Left colon (tissue), 2 donors: ENCODE measurements around the gene FMR1NB. TPM values are rescaled to one million over a fixed set of nuclear protein-coding genes. Genes with fewer than 3 reads are reported as not detected.
A peak's percentile ranks its signal among the peaks of the same experiment; 100 is the strongest.

Experiments used
- ATAC-seq: fragments of 200-7000 bp; cut with Tn5 transposase; one replicate; pipeline ENCODE4 v1.9.1; 2020; ENCODE audit warnings: mild to moderate bottlenecking, moderate library complexity
- DNase-seq, 2 donors: peaks; one replicate each; pipeline ENCODE4 v3.0.0-alpha.2; 2020
- intact Hi-C, 2 donors: fragments of 100-400 bp; cut with DNase I in 1 of 2; cut with micrococcal nuclease in 1 of 2; formaldehyde crosslinking; loops; one replicate each; pipeline versions ENCODE4 v1.11.2 to v1.14.0; 2022; cut with DNase I, micrococcal nuclease
- long read RNA-seq: library from polyadenylated mRNA; unstranded; transcript quantifications from one replicate; pipeline ENCODE4 v2.0.0, GENCODE V29; 2021
- total RNA-seq, 2 donors: library from RNA; stranded (reverse); fragmentation: NEBNext Ultra II Directional; extraction: Animal tissue kit (Norgen Biotek cat#: 25700); gene quantifications; one replicate each; pipeline ENCODE4 v1.2.1, GENCODE V29; 2021
- donor health status: DM: no; HTN: no; CAD: no.
- donor health status: DM: yes; HTN: yes; CAD: no.

FMR1NB gene, protein sequence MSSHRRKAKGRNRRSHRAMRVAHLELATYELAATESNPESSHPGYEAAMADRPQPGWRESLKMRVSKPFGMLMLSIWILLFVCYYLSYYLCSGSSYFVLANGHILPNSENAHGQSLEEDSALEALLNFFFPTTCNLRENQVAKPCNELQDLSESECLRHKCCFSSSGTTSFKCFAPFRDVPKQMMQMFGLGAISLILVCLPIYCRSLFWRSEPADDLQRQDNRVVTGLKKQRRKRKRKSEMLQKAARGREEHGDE
- not detected for total RNA-seq
- long read RNA-seq, result 0 reads

DNA sequence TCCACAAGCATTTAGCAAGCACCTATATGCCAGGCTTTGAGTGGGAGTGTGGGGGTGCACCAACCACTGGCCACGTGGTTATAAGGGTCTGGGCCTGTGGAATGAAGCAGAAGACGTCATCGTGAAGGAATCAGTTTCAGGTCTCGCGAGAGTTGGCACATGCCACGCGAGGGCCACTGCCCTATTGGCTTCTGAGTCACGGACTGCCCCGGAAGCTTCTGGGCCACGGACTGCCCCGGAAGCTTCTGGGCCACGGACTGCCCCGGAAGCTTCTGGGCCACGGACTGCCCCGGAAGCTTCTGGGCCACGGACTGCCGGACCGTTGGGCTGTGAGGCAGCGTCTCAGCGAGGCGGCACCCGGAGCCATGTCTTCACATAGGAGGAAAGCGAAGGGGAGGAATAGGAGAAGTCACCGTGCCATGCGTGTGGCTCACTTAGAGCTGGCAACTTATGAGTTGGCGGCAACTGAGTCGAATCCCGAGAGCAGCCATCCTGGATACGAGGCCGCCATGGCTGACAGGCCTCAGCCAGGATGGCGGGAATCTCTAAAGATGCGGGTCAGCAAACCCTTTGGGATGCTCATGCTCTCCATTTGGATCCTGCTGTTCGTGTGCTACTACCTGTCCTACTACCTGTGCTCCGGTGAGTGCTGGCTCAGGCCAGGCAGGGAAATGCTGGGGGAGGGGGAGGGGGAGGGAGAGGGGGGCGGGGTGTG lies at the start of gene FMR1NB:
TSS of gene FMR1NB (plus strand) at position 300 of the 715 bp plus-strand sequence. CDS start at position 366, 66 bp downstream.
- intact Hi-C loops, result no loop called here
- ATAC-seq (no peak), DNase-seq (no peak)

DNA sequence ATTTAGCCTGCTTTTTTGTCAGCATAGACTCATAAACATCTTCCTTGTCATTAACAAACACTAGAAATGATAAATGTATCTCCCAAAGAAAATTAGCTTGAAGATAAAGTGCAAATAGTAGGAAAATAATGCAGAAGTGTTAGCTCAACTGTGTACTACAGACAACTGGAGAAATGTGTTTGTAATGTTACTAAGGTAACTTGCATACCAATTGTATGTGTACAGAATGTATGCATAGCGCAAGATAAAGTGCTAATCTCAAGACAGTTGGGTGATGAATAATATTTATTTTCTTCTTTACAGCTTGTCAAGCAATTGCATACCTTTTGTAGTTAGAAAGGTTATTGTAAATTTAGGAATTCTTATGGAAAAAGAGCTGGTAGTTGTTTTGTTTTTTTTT lies 47.3 kb upstream of the FMR1NB start:
- no peak for ATAC-seq
- DNase-seq, result no peak
- intact Hi-C loops, result no loop called here

DNA sequence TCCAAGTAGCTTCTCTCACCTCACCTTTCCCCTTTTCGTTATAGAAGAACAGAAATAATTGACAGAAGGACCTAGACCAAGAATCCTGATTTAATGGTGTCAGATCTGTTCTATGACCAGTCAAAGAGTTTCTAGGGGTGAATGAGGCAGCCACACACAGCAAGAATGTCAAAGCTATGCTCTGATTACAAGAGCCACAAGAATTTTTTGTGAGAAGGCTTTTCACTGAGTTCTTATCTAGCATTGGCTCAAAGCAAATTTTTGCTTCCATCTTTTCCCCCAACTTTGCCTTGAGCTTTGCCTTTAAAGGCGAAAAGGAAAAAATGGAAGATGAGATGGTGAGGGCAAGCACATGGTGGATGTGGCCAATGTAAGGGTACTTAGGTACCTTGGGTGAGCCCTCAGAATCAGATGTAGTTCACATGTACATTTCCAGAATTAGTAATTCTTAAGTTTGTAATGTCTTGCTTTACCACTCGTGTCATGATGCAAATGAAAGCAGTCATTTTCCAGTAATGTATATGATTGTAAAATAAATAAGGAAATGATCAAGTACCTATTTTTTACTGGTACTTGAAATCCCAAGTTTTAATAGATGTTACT lies 45.9 kb upstream of the FMR1NB start:
- ATAC-seq, result no peak
- DNase-seq, result no peak
- intact Hi-C loops, result no loop called here

DNA sequence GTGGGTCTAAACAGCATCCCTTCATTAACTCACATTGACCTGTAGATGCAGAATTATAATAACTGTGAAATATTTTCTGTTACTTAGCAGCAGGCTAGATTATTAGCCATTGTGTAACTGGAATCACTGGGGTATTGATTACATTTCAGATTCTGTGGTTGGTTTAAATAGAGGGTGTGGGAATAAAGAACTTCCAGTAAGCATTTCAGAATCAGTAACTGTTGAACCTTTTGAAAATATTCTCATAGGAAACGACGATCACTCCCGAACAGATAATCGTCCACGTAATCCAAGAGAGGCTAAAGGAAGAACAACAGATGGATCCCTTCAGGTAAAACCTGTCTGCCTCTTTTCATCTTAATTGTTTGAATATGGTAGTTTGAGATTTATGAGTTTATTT lies 35.9 kb upstream of the FMR1NB start:
- intact Hi-C loops, result no loop called here
- ATAC-seq (no peak), DNase-seq (no peak)

DNA sequence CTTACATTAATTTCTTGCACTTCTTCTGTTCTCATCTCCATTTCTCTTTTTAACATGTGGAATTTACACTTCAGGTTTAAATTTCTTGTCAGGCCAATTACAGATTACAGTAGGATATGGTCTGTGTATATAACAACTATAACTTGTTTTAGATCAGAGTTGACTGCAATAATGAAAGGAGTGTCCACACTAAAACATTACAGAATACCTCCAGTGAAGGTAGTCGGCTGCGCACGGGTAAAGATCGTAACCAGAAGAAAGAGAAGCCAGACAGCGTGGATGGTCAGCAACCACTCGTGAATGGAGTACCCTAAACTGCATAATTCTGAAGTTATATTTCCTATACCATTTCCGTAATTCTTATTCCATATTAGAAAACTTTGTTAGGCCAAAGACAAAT lies 32.6 kb upstream of the FMR1NB start:
- DNase-seq (peak in 1 of 2 donors; percentile 26), ATAC-seq (peak; percentile 88)
- intact Hi-C loops, result no loop called here

DNA sequence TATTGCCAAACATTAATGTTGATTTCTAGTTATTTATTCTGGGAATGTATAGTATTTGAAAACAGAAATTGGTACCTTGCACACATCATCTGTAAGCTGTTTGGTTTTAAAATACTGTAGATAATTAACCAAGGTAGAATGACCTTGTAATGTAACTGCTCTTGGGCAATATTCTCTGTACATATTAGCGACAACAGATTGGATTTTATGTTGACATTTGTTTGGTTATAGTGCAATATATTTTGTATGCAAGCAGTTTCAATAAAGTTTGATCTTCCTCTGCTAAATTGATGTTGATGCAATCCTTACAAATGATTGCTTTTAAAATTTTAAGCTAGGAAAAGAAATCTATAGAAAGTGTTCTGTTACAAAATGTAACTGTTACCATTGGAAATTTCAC lies 30.8 kb upstream of the FMR1NB start:
- DNase-seq, result no peak
- intact Hi-C loops, result no loop called here
- peak; percentile 88 for ATAC-seq

DNA sequence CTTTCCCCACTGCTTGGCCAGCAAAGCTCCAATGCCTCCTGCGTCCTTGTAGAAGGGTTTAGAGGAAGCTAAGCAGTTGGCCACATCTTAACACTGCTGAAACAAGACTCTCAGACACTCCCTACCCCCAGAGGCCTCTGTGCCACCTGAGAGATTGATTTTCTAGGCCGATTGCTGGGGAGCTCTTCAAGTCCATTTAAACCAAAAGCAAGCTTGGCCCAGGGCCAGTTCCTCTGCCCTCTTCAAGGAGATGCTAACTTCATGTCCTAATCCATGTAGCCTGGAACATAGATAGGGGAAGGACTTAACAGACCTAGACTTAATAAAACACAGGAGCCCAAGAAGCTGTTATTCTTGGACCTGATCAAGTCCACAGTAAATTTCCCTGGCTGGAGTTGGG lies 27.2 kb upstream of the FMR1NB start:
- intact Hi-C loops, result no loop called here
- DNase-seq, result peak in 1 of 2 donors; percentile 5
- no peak for ATAC-seq

DNA sequence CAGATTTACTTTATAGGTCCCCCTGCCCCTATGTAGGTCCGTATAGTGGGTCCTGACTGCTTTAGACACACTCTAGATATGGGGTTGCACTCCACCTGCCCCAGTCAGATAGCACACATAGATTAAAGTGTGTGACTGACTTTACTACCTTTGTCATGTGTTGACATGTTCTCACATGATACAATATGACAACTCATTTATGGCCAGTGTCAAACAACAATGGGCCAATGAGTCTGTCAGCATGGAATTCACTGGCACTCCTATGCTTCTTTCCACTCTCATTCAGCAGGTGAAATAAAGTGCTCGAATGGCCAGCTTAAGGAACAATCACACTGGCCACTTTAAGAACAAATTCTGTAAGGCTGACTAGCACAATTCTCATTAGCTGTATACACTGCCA lies 23.8 kb upstream of the FMR1NB start:
- intact Hi-C loops, result no loop called here
- ATAC-seq (no peak), DNase-seq (no peak)

DNA sequence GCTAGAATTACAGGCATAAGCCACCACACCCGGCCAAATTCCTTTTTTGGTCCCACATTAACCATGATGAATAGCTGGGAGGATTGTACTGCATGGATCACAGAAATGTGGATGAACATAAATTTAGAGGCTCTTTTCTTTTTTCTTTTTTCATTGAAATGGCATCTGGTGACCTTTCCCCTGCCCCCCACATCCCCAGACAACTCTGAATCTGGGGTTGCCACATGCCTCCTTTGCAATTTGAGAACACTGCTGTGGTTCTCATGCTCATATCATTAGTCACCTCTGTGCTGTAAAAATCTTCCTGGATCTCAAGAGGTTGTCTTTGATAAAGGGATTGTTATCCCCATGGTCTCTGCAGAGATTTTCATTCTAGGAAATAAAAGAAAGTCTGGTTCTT lies 22.8 kb upstream of the FMR1NB start:
- ATAC-seq, result no peak
- DNase-seq, result no peak
- intact Hi-C loops, result no loop called here

DNA sequence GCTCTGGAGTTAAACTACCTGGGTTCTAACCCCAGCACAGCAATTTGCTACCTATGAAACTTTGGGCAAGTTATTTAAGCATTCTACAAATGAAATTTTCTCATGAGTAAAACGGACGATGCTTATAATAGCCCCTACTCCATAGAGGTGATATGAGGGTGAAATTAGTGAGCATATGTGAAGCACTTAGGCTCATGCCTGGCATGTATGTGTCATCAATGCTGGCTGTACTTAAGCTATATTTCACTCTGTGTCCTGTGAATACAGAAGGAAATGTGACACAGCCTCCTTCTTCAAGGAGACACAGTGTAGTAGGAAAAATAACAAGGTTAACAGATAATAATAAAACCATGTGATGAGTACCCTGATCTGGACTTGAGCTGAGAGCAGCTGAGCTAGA lies 20.4 kb upstream of the FMR1NB start:
- ATAC-seq (no peak), DNase-seq (no peak)
- intact Hi-C loops, result no loop called here

DNA sequence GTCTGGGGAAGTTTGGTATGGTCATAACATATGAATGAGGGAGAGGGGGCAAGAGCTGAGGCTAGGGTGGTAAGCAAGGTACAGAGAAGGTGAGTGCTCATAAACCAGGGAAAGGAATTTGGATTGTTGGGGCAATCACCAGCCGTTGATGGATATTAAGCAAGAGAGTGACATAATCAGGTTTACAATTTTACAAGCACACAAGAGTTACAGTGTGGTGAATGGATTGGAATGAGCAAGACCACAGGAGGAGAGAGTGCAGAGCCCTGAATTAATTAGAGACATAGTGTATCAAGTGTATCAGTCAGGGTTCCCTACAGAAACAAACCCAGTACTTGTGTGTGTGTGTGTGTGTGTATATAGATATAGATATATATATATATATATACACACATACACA lies 18.7 kb upstream of the FMR1NB start:
- no peak for ATAC-seq
- intact Hi-C loops, result no loop called here

DNA sequence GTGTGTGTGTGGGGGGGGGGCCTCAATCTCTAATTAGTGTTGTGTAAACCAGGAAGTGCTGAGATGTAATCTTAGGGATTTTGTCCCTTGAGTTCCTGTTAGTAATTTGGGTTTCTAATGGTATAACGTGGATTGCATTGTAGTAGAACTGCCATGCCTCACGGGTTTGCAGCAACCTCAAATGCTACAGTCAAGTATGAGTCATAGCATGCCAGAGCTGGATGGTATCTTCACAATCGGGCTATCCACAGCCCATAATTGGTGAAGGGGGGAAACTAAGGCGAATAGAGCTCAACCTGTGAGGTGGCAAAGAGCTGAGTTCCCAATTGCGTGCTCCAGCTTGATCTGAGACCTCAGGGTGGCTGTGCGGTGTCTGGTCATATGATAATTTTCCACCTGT lies 2.2 kb upstream of the FMR1NB start:
- intact Hi-C loops, result no loop called here
- ATAC-seq (no peak), DNase-seq (no peak)

More for the DNA sequence above, 18.7 kb upstream of the FMR1NB start:
- DNase-seq, result no peak

DNA sequence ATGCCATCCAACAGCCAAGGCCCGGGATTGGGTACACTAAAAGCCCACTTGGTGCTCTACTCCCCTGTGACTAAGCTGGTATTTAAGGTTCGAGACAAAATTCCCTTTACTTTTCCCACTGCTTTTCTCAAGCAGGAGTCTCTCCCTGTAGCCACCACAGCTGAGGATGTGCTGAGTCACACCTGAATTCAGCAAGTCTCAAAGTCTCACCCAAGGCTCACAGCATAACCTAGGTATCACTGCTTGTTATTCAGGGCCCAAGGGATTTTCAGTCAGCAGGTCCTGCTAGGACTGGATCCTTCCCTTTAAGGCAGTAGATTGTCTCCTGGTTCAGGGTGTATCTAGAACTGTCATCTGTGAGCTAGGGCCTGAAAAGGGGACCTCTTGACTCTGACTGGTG lies 39.2 kb downstream of the FMR1NB start:
- intact Hi-C loops, result no loop called here
- DNase-seq (no peak), ATAC-seq (no peak)

DNA sequence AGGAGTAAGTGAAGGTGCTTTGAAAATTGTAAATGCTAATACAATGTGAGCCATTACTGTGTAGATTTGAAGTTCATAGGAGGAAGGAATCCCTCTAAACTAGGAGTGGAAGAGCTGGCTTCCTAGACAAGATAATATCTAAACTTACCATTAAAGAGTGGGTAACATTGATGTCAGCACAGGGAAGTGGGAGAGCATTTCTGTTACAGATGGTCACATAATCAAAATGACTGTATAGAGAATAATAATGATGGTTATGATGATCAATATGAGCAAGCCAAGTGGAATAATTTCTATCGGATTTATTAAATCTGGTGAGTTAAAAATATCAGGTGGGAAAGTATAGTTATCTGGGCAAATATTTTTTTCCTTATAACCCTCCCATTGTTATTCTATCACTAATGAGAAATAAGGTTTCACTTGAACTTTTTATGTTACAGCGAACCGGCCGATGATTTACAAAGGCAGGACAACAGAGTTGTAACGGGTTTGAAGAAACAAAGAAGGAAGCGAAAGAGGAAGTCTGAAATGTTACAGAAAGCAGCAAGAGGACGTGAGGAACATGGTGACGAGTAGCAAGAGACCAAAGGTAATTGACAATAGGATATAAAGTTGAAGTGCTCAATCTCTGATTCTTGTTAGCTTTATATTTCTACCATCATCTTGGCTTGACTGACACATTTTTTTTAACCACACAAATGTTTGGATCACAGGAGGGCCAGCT lies 43.5 kb downstream of the FMR1NB start:
- no peak for ATAC-seq
- DNase-seq, result no peak
- intact Hi-C loops, result no loop called here

DNA sequence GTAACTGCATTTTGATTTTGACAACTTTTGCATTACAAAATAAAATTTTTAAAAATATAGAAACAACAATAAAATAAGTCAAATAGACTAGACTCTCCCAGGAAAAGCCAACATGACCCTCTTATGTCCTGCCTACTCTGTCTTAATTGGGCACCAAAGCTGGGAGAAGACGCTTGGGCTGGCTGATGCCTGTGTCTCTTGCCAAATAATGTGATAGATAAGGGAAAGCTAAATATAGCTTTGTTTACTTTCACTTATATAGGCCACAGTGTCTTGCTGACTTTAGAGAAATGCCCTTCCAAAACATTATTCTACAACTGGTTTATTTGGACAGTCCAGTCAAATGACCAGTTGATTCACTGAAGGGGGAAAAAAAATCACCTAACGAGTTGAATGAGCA lies 54.2 kb downstream of the FMR1NB start:
- intact Hi-C loops, result no loop called here
- no peak for DNase-seq
- no peak for ATAC-seq

DNA sequence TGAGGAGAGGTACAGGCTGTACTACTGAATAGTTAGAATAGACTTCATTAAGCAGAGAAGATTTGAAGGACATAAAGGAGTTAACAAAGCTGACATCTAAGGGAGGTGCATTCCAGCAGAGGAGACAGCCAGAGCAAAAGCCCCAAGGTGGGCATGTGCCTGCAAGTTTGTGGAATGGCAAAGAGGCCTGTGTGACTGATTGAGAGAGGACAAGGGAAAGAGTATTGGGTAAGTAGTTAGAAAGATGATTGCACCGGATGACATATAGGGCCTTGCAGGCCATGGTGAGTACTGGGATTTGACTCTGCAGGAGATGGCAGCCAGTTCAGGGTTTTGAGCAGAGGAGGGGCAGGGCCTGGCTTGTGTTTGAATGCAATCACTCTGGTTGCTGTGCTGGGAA lies 55.9 kb downstream of the FMR1NB start:
- intact Hi-C loops, result no loop called here
- ATAC-seq, result no peak

DNA sequence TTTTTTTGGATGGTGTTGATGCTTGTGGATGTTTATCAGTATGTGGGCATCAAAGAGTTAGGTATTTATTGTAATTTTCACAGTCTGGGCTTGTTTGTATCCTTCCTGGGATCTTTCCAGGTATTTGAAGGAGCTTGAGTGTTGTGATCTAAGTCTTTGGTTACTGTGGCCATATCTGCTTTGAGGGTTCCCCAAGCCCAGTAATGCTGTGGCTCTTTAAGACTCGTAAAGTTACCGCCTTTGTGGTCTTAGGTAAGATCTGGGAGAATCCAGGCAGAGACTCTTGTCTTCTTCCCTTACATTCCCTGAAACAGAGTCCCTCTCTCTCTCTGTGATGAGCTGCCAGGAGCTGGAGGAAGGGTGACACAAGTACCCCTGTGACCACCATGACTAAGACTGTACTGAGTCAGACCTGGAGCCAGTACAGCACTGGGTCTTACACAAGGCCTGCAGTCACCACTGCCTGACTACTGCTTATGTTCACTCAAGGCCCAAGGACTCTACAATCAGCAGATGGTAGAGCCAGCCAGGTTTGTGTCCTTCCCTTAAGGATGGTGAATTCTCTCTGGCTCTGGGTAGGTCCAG lies 62.2 kb downstream of the FMR1NB start:
- intact Hi-C loops, result no loop called here
- no peak for ATAC-seq
- DNase-seq, result no peak

More for the DNA sequence above, 55.9 kb downstream of the FMR1NB start:
- no peak for DNase-seq

DNA sequence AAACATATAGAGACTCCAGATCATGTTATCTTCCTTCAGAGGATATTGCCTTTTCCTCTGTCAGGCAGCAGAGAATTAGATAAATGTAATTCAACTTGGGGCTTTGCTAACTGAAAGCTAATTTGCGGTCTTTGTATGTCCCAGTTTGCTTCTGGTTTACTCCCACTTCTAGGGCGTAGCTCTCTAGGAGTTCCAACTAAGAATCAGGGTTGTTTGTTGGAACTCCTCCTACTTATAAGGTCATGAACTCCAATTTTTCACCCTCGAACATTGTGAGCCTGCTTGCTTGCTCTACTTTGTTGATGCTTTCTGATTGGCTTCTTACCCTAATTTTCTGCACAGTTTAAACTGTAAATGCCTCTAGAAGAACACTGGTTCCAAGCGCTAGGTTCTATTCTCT lies 66.1 kb downstream of the FMR1NB start:
- intact Hi-C loops, result no loop called here
- DNase-seq (no peak), ATAC-seq (no peak)

DNA sequence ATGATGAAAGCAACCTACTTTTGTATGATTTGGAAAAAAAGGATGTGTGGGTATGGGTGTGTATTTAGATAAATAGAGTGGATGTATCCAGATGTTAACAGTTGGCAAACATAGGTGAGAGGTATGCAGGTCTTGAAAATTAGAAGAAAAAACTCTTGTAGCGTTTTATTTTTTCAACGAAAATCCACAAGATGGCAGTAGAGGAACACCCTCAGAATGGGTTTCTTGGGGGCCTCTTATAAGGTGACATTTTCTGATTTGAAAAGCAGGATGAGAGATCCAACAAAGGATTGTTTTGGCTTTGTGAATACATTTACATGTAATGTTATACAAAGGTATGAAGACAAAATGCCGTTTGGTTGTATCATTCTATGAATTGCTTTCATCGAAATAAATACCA lies 68.3 kb downstream of the FMR1NB start:
- ATAC-seq (no peak), DNase-seq (no peak)
- intact Hi-C loops, result no loop called here
